ENCODE data around the gene GPC3. TPM values are rescaled to one million over a fixed set of nuclear protein-coding genes. Genes with fewer than 3 reads are reported as not detected.
"Not testable (repeated sequence)": the region's sequence is repeated elsewhere in the genome, so short reads cannot be mapped to it uniquely, and the experiment has no call there.

Gene GPC3
- total RNA-seq, 1 experiment from 2014 or later, result 0.24 TPM

DNA sequence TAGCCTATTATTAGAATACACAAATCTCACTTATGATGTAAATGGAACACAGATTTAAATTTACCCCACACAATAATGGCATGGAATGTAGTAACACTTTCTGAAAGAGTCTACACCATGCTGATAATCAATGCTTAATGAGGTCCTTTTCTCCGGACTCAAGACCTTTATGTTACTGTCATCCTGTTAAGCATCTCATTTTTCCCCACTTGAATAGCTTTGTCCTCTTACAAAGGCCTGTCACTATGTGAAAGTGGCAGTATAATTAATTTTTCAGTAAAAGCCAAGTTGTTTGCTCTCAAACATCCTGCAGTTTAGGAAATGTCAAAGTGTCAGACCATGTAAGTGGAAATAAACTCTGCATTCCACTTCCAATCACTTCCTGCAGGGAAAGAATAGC, 96.4 kb downstream of the GPC3 start:
- no peaks in the 10 kb centered on the region for H3K27me3 ChIP-seq (replicated peaks; ENCODE audit: insufficient read depth, low read depth, low read length, poor library complexity)
- no peaks in the 10 kb centered on the region for H3K36me3 ChIP-seq (ENCODE audit: insufficient read depth, low read length, poor library complexity, severe bottlenecking)
- BruUV-seq (replicated peaks), result no TSS peak
- H3K27ac ChIP-seq (ENCODE audit: low read depth, low read length, poor library complexity, severe bottlenecking), result no peak overlapping the region
- ChIA-PET CTCF (no interaction called here), POLR2A (ENCODE audit: low non-redundant PET) (no interaction called here)
- no peaks in the 10 kb centered on the region for H3K4me1 ChIP-seq (ENCODE audit: insufficient read depth, low read length, poor library complexity, severe bottlenecking)
- no peaks in the 10 kb centered on the region for H3K9me3 ChIP-seq (ENCODE audit: low read depth, low read length, poor library complexity, severe bottlenecking)
- intact Hi-C loops (cut with micrococcal nuclease; ENCODE audit: unreplicated experiment), result no loop called here
- TF ChIP-seq EZH2 (IDR thresholded peaks at IDR 0.05; ENCODE audit: borderline replicate concordance, low read depth, low read length, poor library complexity, severe bottlenecking), result no peak
- TF ChIP-seq, protein P1, sequence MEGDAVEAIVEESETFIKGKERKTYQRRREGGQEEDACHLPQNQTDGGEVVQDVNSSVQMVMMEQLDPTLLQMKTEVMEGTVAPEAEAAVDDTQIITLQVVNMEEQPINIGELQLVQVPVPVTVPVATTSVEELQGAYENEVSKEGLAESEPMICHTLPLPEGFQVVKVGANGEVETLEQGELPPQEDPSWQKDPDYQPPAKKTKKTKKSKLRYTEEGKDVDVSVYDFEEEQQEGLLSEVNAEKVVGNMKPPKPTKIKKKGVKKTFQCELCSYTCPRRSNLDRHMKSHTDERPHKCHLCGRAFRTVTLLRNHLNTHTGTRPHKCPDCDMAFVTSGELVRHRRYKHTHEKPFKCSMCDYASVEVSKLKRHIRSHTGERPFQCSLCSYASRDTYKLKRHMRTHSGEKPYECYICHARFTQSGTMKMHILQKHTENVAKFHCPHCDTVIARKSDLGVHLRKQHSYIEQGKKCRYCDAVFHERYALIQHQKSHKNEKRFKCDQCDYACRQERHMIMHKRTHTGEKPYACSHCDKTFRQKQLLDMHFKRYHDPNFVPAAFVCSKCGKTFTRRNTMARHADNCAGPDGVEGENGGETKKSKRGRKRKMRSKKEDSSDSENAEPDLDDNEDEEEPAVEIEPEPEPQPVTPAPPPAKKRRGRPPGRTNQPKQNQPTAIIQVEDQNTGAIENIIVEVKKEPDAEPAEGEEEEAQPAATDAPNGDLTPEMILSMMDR (conservative IDR thresholded peaks at IDR 0.05; ENCODE audit: low read depth, low read length), result no peak
- no peak overlapping the region for H3K4me3 ChIP-seq (ENCODE audit: low read depth, low read length, poor library complexity, severe bottlenecking)
- no peak for DNase-seq (ENCODE audit: low spot score)

- H3K9me3 ChIP-seq (ENCODE audit: low read depth, low read length, poor library complexity, severe bottlenecking); H3K27ac ChIP-seq (ENCODE audit: low read depth, low read length, poor library complexity, severe bottlenecking); H3K4me1 ChIP-seq (ENCODE audit: insufficient read depth, low read length, poor library complexity, severe bottlenecking); H3K27me3 ChIP-seq (replicated peaks; ENCODE audit: insufficient read depth, low read depth, low read length, poor library complexity); DNase-seq (ENCODE audit: low spot score); intact Hi-C loops (cut with micrococcal nuclease; ENCODE audit: unreplicated experiment); H3K4me3 ChIP-seq (ENCODE audit: low read depth, low read length, poor library complexity, severe bottlenecking); H3K36me3 ChIP-seq (ENCODE audit: insufficient read depth, low read length, poor library complexity, severe bottlenecking); CTCF ChIA-PET; BruUV-seq (replicated peaks); POLR2A ChIA-PET (ENCODE audit: low non-redundant PET): not testable (repeated sequence)
Measured at GRCh38 chrX:133888084-133888483, 97.3 kb downstream of the GPC3 start.

GRCh38 chrX:133884430-133885394, 100.7 kb downstream of the GPC3 start:
- BruUV-seq (replicated peaks), result no TSS peak
- Histone ChIP-seq H3K27ac (ENCODE audit: low read depth, low read length, poor library complexity, severe bottlenecking) (no peak overlapping the region), H3K4me3 (ENCODE audit: low read depth, low read length, poor library complexity, severe bottlenecking) (no peak overlapping the region), H3K27me3 (replicated peaks; ENCODE audit: insufficient read depth, low read depth, low read length, poor library complexity) (peaks cover 11% of the 10 kb centered on the region), H3K36me3 (ENCODE audit: insufficient read depth, low read length, poor library complexity, severe bottlenecking) (no peaks in the 10 kb centered on the region), H3K9me3 (ENCODE audit: low read depth, low read length, poor library complexity, severe bottlenecking) (no peaks in the 10 kb centered on the region), H3K4me1 (ENCODE audit: insufficient read depth, low read length, poor library complexity, severe bottlenecking) (no peaks in the 10 kb centered on the region)
- intact Hi-C loops (cut with micrococcal nuclease; ENCODE audit: unreplicated experiment), result no loop called here
- ChIA-PET POLR2A (ENCODE audit: low non-redundant PET) (no interaction called here), CTCF (no interaction called here)
- no peak for DNase-seq (ENCODE audit: low spot score)
- TF ChIP-seq, protein P1 (conservative IDR thresholded peaks at IDR 0.05; ENCODE audit: low read depth, low read length), result no peak
- TF ChIP-seq EZH2 (IDR thresholded peaks at IDR 0.05; ENCODE audit: borderline replicate concordance, low read depth, low read length, poor library complexity, severe bottlenecking), result no peak

DNA sequence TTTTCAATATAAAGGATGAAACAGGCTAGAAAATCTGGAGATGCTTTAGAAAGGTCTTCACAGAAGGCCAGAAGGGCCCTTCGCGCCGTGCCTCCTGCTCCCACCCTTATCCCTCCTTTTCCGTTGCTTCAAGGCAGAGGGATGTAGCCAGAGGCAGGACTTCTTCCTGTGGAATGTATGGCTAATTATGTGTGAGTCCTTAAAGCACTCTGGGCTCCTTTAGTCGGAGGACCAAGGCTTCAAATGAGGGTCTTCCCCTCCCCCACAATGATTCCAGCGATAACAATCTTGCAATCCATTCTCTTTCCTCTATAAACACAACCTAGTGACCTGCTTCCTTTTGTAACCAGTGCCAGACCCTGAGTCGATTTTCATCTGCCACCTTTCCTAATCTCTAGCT, 103.5 kb downstream of the GPC3 start:
- Histone ChIP-seq H3K4me1 (ENCODE audit: insufficient read depth, low read length, poor library complexity, severe bottlenecking) (no peaks in the 10 kb centered on the region), H3K9me3 (ENCODE audit: low read depth, low read length, poor library complexity, severe bottlenecking) (no peaks in the 10 kb centered on the region), H3K27me3 (replicated peaks; ENCODE audit: insufficient read depth, low read depth, low read length, poor library complexity) (peaks cover 11% of the 10 kb centered on the region), H3K4me3 (ENCODE audit: low read depth, low read length, poor library complexity, severe bottlenecking) (no peak overlapping the region), H3K36me3 (ENCODE audit: insufficient read depth, low read length, poor library complexity, severe bottlenecking) (no peaks in the 10 kb centered on the region), H3K27ac (ENCODE audit: low read depth, low read length, poor library complexity, severe bottlenecking) (no peak overlapping the region)
- ChIA-PET CTCF (no interaction called here), POLR2A (ENCODE audit: low non-redundant PET) (no interaction called here)
- intact Hi-C loops (cut with micrococcal nuclease; ENCODE audit: unreplicated experiment), result no loop called here
- TF ChIP-seq, protein P1 (conservative IDR thresholded peaks at IDR 0.05; ENCODE audit: low read depth, low read length), result no peak
- TF ChIP-seq EZH2 (IDR thresholded peaks at IDR 0.05; ENCODE audit: borderline replicate concordance, low read depth, low read length, poor library complexity, severe bottlenecking), result no peak
- no peak for DNase-seq (ENCODE audit: low spot score)
- no TSS peak for BruUV-seq (replicated peaks)
